Right renal pelvis (tissue), 4 donors: Measurements from ENCODE around the gene FRY. TPM values are rescaled to one million over a fixed set of nuclear protein-coding genes. Genes with fewer than 3 reads are reported as not detected.

Source experiments
- DNase-seq, 4 donors: peaks; one replicate each; pipeline ENCODE4 v3.0.0-alpha.2; 2013; ENCODE audit warnings: low read depth in 4 of 4, low spot score in 3 of 4, missing footprints in 1 of 4
- polyA plus RNA-seq, 4 donors: library from polyadenylated mRNA; unstranded; fragments of 120-200 nt; gene quantifications; one replicate each; pipeline ENCODE4 v1.2.1, GENCODE V29; 2013; ENCODE audit not compliant: insufficient read length in 4 of 4

The FRY gene
- polyA plus RNA-seq, 4 donors, result 43.5 to 61.3 (median 46.2) TPM

- no peak for DNase-seq
These were observed 130.9 kb downstream of the FRY start for GRCh38 chr13:32162395-32163005.

DNA sequence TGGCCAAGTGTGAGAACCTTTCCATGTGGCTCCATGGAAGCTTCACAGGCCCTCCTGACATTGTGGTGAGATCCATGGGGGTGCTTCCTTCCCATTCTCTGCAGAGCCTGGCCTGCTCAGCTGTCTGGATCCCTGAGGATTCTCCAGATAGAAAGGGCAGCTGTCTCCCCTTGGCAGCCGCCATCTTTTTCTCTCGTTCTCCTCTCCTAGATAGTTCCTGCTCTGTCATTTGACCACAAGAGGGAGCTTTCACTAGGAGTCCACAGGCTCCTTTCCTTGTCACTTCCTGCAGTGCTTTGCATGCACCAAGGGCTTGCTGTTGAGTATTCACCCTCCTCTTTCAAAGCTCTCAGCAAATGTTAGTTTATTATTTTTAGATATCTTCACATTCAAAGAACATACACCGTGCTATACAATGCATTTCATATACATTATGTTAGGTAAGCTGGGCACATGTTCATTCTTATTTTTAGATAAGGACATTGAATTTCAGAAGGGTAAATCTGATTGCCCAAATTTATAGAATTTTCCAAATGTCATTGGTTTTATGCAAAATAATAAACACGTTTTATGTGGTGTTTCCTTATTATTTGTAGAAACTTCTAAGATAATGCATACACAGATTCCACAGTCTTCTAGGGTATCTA lies 133.2 kb downstream of the FRY start:
- peak in 1 of 4 donors; percentile 19 for DNase-seq

DNA sequence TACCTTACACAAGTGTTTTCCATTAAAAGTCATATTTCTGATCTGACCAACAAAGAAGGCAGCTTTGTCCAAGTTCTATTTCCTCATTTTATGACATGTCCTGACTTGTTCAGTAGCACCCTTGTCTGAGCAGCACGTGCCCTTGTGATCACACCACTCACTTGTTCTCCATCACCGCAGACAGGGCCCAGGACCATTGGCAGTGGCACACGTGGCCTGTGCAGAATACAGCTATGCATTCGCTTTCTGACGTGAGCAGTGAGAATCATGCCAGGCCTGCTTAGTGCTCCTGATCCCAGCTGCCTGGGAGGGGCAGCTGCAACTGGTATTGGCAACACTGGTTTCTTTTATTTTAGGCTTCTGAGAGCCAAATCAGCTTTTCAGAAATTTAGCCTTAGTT lies 134.2 kb downstream of the FRY start:
- no peak for DNase-seq

DNA sequence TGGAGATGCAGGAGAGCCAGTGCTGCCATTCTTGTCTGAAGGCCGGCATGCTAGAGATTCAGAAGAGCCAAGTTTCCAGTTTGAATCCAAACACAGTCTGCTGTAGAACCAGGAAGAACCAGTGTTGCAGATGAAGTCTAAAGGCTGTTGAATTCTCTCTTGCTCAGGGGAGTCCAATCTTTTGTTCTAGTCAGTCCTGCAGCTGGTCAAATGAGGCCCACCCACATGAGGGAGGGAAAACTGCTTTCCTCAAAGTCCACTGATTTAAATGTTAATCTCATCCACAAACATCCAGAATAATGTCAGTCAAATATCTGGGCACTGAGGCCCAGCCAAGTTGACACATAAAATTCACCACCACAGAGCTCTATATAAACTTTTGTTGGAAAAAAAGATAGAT lies 136.6 kb downstream of the FRY start:
- no peak for DNase-seq

DNA sequence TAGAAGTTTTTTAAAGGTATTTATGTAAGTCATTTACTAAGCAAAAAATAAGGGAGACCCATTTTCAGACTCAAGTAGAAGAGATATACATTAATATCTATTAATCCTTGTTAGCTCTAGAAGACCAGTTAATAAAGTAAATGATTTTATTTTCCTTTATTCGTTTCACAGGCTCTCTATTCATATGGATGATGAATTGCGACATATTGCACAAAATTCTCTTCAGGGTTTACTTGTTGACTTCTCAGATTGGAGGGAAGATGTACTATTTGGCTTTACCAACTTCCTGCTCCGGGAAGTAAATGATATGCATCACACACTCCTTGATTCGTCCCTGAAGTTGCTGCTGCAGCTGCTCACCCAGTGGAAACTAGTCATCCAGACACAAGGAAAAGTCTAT lies 139.3 kb downstream of the FRY start:
- no peak for DNase-seq

- no peak for DNase-seq
These were observed 142.3 kb downstream of the FRY start for GRCh38 chr13:32173881-32174280.

DNA sequence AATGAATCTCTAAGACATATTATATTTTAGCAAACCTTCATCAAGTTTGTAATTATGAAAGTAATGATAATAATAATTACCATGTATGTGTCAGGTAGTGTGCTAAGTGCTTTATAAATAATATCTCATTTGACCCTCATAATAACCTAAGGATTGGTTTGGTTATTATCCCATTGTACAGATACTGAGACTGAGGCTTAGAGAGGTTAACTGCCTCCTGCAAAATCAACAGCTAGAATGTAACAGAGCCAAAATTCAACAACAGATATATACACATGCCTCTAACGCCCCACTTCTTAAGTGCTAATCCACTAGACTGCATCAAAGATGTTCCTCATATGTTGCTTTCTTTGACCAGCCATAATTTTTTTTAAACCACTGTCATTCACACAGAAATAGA lies 142.8 kb downstream of the FRY start:
- no peak for DNase-seq

DNA sequence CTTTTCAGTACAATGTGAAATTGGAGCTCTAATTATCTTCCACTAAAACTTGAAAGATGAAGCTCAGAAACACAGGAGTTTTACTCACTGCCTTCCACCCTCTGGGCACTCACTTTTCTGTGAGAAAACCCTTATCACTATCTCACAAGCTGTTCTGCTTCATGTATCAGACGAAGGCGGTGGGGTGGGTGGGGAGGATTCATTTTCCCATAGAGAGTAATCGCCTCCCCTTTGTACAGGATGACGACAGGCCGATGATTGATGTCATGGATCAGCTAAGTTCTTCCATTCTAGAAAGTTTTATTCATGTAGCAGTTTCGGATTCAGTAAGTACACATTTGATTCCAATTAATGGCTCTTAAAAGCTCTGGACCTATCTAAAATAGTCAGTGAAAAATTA lies 143.7 kb downstream of the FRY start:
- no peak for DNase-seq

DNA sequence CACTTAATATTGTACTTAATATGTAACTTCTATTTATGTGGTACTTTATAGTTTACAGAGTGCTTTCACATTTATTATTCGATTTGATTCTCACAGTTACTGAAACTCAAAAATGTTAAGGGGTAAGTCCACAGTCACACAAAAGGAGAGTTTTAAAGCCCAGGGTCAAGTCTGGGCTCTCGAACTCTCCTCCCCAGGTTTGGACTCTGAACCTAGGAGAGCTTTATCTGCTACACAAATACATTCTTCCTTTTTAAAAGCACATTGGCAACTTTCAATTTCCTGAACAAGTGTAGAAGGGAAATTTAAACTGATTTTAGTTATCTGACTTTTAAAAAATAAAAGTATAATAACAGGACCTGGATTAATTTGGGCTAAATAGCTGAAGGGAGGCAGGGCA lies 144.4 kb downstream of the FRY start:
- no peak for DNase-seq

DNA sequence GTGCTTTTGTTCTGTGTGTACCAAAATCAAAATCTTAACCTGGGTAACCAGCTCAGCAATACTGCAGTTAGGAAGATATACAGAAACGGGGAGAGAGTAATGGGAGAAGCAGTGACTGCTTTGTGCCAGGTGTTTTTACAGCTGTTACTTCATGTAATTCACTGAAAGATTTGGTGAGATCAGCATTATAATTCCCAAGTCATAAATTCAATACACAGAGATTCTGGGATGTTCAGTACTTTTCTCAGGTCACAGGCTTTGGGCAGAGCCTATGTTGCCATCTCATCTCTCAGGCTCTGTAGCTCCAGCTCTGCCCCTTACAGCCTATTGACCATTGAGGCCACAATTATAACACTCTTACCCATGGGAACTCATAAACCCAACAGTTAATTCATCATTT lies 145.1 kb downstream of the FRY start:
- no peak for DNase-seq

DNA sequence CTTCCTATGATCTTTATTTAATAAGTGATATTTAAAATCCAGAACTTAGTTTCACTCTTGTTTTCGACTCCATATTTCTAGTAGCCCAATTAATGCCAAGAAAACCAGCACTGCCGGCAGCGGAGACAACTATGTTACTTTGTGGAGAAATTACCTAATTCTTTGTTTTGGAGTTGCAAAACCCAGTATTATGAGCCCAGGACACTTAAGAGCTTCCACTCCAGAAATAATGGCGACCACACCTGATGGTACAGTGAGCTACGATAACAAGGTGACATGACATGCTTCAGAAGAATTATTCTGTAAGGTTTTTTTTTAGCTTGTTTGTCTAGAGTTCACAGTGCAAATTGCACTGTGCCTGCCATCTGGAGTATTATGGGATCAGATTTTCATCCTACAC lies 147.2 kb downstream of the FRY start:
- no peak for DNase-seq

DNA sequence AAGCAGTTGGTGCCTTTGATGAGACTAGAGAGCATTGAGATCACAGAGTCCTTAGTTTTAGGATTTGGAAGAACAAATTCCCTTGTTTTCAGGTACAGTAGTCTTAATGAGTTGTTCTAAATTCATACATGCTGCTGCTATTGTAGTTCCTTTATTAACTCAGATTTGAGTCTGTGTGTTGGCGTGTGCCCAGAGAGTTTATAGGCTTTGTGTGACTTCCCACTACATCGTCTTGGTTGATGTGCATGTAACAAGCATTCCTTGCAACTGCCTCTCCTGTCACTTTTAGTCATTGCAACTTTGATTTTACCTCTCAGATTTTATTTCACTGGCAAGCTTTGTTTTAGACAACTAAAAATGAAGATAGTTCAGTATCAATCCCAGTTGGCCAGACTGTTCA lies 148.1 kb downstream of the FRY start:
- DNase-seq, result no peak

- no peak for DNase-seq
These were observed 156.1 kb downstream of the FRY start for GRCh38 chr13:32187651-32188050.

GRCh38 chr13:32191452-32191998 lies 160.0 kb downstream of the FRY start:
- no peak for DNase-seq

- no peak for DNase-seq
These were observed 164.1 kb downstream of the FRY start for GRCh38 chr13:32195713-32196112.

DNA sequence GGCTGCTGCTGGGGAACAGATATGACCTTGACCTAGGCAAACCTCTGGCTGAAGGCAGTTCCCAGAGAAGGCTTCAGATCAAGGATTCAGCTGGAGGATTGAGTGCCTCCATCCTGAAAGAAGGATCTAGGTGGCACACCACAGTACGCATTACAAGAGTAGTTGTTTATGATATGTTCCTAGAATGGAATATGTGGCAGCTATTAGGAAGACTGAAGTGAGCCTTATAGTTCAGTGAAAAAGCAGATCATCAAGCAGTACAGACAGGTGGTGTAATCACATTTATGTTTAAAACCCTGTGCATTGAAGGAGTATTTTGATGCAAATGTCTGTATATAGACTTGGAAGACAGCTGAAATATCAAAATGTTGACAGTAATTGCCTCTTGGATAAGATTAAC lies 167.6 kb downstream of the FRY start:
- no peak for DNase-seq

DNA sequence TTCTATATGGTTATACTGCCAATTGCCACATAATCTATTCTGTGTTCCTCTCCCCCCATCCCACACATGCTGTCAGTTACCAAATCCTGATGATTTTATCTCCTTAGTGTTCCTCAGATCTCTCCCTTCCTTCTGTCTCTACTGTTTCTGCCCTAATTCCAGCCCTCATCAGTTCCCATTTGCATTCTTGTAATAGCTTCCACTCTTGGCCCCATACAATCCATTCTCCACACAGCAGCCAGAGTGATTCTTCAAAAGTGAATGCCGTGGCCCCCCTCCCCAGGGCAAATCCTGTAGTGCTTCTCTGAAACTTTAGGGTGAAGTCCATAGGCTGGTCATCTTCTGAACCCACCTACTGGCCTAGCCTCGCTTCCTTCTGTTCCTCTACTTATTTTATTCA lies 169.2 kb downstream of the FRY start:
- DNase-seq, result no peak

GRCh38 chr13:32201809-32202208 lies 170.2 kb downstream of the FRY start:
- no peak for DNase-seq

DNA sequence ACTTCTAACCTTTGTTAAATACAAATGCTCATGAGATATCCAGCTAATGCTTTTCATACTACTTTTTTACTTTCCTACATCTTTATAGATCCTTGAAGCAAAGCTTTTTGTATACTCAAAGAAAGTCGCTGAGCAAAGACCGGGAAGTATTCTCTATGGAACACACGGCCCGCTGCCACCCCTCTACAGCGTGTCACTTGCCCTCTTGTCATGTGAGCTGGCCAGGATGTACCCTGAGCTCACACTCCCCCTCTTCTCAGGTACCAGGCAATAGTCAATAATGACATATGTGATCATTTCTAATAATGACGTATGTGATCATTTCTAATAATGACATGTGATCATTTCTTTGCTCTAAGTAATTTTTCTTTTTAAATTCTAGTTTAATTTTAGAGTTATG lies 170.7 kb downstream of the FRY start:
- no peak for DNase-seq

DNA sequence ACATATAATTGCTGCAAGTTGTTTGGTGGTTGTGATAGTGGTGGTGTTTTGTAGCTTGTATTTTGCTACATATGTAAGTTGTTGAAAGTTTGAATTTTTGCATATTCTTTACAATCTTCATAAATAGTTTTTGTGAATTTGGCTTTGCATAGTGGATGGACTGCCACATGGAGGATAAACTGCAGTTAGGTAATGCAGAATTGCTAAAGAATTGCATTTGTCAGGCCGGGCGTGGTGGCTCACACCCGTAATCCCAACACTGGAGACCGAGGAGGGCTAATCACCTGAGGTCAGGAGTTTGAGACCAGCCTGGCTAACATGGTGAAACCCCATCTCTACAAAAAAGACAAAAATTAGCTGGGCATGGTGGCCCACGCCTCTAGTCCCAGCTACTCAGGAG lies 171.6 kb downstream of the FRY start:
- DNase-seq, result no peak

DNA sequence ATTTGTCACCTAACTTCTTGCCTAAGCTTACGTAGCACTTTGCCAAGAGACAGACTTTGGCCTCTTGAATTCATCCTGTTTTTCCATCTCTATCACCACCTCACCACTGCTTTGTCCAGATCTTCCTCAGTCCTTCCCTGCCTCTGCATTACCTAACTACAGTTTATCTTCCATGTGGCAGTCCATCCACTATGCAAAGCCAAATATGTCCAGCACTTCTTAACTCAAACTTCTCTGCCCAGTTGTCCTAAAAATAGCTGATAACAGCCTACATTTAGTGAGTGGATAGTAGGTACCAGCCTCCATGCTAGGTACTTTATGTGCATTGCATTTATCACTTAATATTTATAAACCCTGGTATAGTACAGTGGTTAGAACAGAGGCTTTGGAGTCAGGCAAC lies 172.2 kb downstream of the FRY start:
- no peak for DNase-seq

DNA sequence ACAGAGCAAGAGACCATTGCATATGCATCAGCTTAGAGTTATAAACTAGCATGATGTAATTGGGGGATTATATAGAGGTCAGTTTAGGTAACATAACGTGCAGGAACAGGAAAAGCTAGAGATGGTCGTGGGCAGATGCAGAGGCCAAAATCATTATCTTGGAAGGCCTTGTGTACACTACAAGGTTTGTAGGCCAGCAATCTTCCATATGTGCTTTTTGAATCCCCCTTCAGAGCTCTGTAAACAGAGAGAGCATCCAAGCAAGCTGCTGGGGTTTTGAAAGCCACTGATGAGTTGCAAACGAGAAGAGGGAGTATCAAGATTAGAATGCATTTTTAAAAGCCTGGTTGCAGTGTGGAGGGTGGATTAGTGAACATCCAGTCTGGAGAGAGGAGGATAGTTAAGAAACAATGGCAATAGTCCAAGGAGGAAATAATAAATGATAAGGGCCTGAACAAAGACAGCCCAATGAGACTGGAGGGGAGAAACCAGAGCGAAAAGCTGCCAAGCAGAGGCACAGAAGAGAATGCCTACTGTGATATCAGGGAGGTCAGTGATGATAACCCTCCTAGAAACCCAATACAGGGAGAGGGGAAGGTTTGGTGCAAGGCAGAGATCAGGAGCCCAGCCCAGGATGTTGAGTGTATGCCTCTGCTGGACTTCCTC lies 174.0 kb downstream of the FRY start:
- DNase-seq, result no peak
